Activated T-cell treated with anti-CD3 and anti-CD28 coated beads, Interleukin-2, amount 50 U/mL, for 72 hours (primary cell): Measurements from ENCODE around the gene JDP2. TPM values are rescaled to one million over a fixed set of nuclear protein-coding genes. Genes with fewer than 3 reads are reported as not detected.

ENCODE experiments used
- ATAC-seq, 2 donors: fragments of 150-1000 bp; cut with Tn5 transposase; replicated peaks in 1 of 2; 2 replicates each; pipeline ENCODE4 v1.10.0; 2021; ENCODE audit warnings: moderate library complexity in 2 of 2, mild to moderate bottlenecking in 1 of 2
- DNase-seq, 2 donors: peaks; one replicate each; pipeline ENCODE4 v3.0.0; 2021 to 2022; ENCODE audit warnings: mixed read lengths in 1 of 2
- H3K27ac Mint-ChIP-seq: one replicate; pipeline ENCODE4 v1.8.0; 2022; ENCODE audit warnings: mild to moderate bottlenecking, moderate library complexity, mixed read lengths
- H3K27me3 Mint-ChIP-seq: one replicate; pipeline ENCODE4 v1.8.0; 2022; ENCODE audit warnings: low read depth, mixed read lengths
- H3K36me3 Mint-ChIP-seq, 2 donors: one replicate each; pipeline ENCODE4 v1.8.0; 2022; ENCODE audit warnings: mixed read lengths in 2 of 2, mild to moderate bottlenecking in 1 of 2; ENCODE audit not compliant: insufficient read depth in 2 of 2
- H3K4me1 Mint-ChIP-seq: one replicate; pipeline ENCODE4 v1.8.0; 2022; ENCODE audit warnings: low read depth, mixed read lengths
- H3K4me3 Mint-ChIP-seq, 2 donors: one replicate each; pipeline ENCODE4 v1.8.0; 2022; ENCODE audit warnings: mild to moderate bottlenecking in 2 of 2, mixed read lengths in 2 of 2, moderate library complexity in 2 of 2
- H3K9me3 Mint-ChIP-seq, 2 donors: one replicate each; pipeline ENCODE4 v1.8.0; 2022; ENCODE audit warnings: mixed read lengths in 2 of 2
- total RNA-seq, 2 donors: library from RNA; stranded (reverse); gene quantifications; one replicate each; pipeline ENCODE4 v1.2.3, GENCODE V29; 2022

The JDP2 gene
- total RNA-seq, 2 donors from 2014 or later = 6.3 to 6.8 TPM

DNA sequence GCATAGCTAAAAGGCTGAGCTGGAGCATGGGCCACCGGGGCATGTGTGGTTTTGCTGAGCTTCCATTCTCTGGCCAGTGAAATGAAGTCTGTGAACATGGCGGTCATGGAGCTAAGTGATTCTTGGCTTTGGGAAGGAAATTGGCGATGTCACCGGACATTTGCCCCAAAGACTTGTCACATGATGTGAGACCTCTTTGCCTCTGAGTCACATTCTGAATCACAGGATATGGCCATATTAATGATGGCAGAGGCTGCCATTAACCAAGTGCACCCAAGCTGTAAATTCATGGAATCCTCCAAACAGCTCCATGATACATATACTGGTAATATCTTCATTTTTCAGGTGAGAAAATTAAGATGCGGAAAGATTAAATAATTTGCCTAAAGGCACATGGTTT, 67.1 kb downstream of the JDP2 start:
- DNase-seq (no peak), ATAC-seq (no peak)
- Mint-ChIP-seq H3K4me3 (peak overlapping the region; percentile 9 to 80), H3K9me3 (peaks cover 0 to 7% of the 10 kb centered on the region in 2 donors), H3K27ac (peak overlapping the region; percentile 90), H3K36me3 (peaks cover 2% of the 10 kb centered on the region in 2 donors), H3K4me1 (peaks cover 90% of the 10 kb centered on the region), H3K27me3 (no peaks in the 10 kb centered on the region)

DNA sequence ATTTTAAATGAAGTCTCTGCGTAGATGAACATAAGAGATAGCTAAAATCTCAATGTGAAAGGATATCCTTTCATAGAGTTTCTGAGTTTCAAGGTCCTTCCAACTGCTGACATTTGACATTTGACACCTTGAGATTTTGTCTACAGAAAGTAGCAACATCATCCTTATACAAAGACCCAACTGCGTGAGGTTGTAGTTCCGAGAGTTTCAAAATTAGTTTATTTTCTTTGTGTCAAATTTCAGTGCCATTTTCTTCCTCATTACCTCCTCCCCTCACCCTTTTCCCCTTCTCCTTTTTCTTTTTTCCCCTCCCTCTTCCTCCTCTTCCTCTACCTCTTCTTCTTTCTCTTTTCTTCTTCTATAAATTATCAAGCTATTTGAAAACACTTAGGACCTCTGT, 67.6 kb downstream of the JDP2 start:
- peaks cover 2% of the 10 kb centered on the region in 2 donors for H3K36me3 Mint-ChIP-seq
- no peaks in the 10 kb centered on the region for H3K27me3 Mint-ChIP-seq
- H3K4me3 Mint-ChIP-seq = peak overlapping the region; percentile 9 to 80
- H3K9me3 Mint-ChIP-seq = peaks cover 0 to 7% of the 10 kb centered on the region in 2 donors
- no peak for DNase-seq
- no peak for ATAC-seq
- H3K4me1 Mint-ChIP-seq = peaks cover 88% of the 10 kb centered on the region
- peak overlapping the region; percentile 92 for H3K27ac Mint-ChIP-seq

DNA sequence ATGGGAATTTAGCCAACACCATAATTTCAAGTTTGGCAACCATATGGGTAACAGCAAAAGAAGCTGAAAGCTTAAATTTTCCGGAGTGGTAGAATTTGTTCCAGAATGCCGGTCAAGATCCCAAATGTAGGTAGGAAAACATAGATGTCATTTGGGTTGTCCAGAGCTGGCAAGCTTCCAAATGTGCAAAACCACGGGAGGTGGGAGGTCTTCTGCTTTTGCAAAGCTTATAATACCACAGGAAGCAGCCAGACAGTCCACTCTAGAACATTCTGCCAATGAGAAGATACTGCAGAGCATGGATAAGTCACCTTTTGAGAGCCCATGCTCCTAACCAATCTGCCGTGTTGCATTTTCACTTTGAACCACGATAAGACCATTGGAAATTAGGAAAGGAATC, 68.1 kb downstream of the JDP2 start:
- Mint-ChIP-seq H3K9me3 (peaks cover 0 to 4% of the 10 kb centered on the region in 2 donors), H3K27me3 (no peaks in the 10 kb centered on the region), H3K4me1 (peaks cover 88% of the 10 kb centered on the region), H3K36me3 (peaks cover 0 to 2% of the 10 kb centered on the region in 2 donors), H3K27ac (peak overlapping the region; percentile 92), H3K4me3 (peak overlapping the region; percentile 9 to 80)
- DNase-seq (no peak), ATAC-seq (no peak)

DNA sequence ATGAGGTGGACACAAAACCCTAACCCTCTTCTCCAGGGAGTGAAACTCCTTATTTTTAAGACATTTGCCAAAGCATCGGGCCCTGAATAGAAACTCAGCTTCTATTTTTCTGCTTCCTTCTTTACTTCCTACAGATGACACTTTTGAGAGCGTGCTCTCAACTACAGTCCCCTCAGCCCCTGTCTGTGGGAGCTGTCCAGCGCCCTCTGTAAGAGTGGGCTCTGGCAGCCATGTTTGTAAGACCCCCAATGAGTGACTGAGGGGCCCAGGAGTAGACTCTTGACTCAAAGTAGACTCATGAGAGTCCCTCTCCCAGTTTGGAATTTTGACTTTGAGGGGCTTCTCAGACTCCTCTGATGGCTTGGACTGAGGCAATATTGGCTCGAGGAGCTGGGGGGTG, 68.9 kb downstream of the JDP2 start:
- peaks cover 0 to 4% of the 10 kb centered on the region in 2 donors for H3K9me3 Mint-ChIP-seq
- ATAC-seq (no peak), DNase-seq (no peak)
- peaks cover 0 to 2% of the 10 kb centered on the region in 2 donors for H3K36me3 Mint-ChIP-seq
- H3K27ac Mint-ChIP-seq = peak overlapping the region; percentile 96
- no peaks in the 10 kb centered on the region for H3K27me3 Mint-ChIP-seq
- H3K4me1 Mint-ChIP-seq = peaks cover 82% of the 10 kb centered on the region
- peak overlapping the region; percentile 86 to 87 for H3K4me3 Mint-ChIP-seq

DNA sequence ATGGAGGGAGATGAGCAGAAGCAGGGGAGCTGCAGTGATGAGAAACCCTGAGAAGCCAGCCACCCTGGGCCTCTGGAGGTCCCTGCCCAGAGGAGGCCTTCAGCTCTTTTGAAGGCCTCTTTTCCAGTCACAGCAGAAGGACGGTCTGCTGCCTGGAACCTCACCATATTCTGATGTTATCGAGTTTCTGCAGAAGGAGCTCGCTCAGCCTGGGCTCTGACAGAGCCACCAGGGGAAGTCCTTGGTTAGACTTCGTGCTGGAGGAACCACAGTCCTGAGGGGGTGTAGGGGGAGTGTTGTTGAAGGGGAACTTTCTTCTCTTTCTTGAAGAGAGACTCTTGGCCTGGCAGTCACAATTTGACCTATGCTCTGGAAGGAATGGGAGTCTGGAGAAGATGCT, 69.4 kb downstream of the JDP2 start:
- ATAC-seq (peak; percentile 85 to 89), DNase-seq (peak; percentile 73 to 81)
- Mint-ChIP-seq H3K4me3 (peak overlapping the region; percentile 86 to 87), H3K27me3 (no peaks in the 10 kb centered on the region), H3K4me1 (peaks cover 77% of the 10 kb centered on the region), H3K9me3 (peaks cover 0 to 4% of the 10 kb centered on the region in 2 donors), H3K27ac (peak overlapping the region; percentile 96), H3K36me3 (peaks cover 0 to 2% of the 10 kb centered on the region in 2 donors)

DNA sequence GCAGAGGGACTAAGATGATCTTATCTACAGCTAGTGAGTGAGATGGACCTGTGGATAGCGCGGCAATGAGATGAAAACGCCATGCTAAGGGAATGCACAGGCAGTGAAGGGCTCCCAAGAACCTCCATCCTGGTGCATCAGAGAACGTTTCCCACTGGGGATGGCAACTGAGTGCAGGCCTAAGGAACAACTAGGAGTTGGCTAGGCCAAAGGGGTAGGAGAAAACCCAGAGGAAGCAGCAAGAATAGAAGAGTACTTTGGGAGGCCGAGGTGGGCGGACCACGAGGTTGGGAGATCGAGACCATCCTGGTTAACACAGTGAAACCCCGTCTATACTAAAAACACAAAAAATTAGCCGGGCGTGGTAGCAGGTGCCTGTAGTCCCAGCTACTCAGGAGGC, 69.9 kb downstream of the JDP2 start:
- ATAC-seq = peak; percentile 27 to 30
- H3K4me1 Mint-ChIP-seq = peaks cover 72% of the 10 kb centered on the region
- H3K4me3 Mint-ChIP-seq = peak overlapping the region; percentile 86 to 87

DNA sequence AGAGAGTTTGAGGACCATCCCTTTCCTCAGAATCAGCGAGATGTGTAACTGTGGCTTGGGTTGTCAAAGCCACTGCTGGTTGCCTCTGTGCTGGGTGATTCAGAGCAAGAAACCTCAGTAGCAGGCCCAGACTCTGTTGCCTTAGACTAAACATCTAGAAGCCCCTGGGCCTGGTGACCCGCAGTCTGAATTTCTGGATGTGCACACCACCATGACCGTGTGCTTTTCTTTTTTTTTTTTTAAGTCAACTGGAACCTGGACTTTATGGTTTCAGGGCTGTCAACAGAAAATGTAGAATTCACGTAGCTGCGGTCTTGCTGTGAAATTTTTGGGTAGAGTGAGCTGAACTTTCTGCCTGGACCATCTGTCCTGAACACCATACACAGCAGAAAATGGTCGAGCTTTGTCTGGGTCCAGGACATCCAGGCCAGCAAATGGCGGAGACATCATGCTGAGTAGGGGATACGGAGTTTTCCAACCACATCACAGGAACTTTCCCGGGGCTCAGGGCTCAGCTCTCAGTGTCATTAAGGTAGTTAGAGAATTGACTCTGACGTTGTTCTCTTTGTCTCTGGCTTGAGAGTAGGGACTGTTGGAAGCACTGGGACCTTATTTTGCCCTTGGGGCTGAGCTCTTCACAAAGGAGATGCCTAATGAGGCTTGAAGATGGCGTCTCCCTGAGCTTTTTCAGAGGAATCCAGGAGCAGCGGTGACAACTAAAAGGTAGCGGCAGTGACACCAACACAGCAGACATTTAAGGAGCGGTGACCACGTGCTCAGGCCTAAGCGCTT, 71.5 kb downstream of the JDP2 start:
- DNase-seq = peak; percentile 63 to 74
- peak overlapping the region; percentile 92 for H3K27ac Mint-ChIP-seq
- H3K4me1 Mint-ChIP-seq = peaks cover 62% of the 10 kb centered on the region
- H3K36me3 Mint-ChIP-seq = peaks cover 0 to 2% of the 10 kb centered on the region in 2 donors
- peak overlapping the region; percentile 63 to 87 for H3K4me3 Mint-ChIP-seq
- H3K9me3 Mint-ChIP-seq = peaks cover 2 to 4% of the 10 kb centered on the region in 2 donors
- H3K27me3 Mint-ChIP-seq = no peaks in the 10 kb centered on the region
- ATAC-seq = peak; percentile 79 to 82

More for the DNA sequence above, 69.9 kb downstream of the JDP2 start:
- DNase-seq = no peak
- Mint-ChIP-seq H3K27ac (peak overlapping the region; percentile 96), H3K27me3 (no peaks in the 10 kb centered on the region), H3K36me3 (peaks cover 0 to 2% of the 10 kb centered on the region in 2 donors), H3K9me3 (peaks cover 0 to 4% of the 10 kb centered on the region in 2 donors)

DNA sequence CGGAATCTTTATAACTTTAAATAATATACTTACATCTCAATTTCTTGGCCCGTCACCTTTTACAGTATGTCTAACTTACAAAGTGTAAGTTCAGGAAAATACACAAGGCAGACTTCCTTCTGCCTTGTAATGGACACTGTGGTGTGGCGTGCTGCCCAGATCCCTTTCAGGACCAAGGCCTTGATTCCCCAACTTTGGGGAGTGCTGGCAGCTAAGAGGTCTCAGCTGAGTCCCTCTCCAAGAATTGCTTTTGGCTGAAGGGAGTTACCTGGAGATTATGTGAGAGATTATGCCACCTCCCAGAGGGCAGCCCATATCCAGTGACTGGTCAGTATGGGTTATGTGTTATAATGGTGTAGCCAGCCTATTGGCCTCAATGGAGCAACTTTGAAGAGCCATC, 73.3 kb downstream of the JDP2 start:
- ATAC-seq (no peak), DNase-seq (no peak)
- Mint-ChIP-seq H3K36me3 (peaks cover 2 to 4% of the 10 kb centered on the region in 2 donors), H3K9me3 (peaks cover 2 to 5% of the 10 kb centered on the region in 2 donors), H3K27me3 (no peaks in the 10 kb centered on the region), H3K4me1 (peaks cover 44% of the 10 kb centered on the region), H3K27ac (no peak overlapping the region), H3K4me3 (no peak overlapping the region)

DNA sequence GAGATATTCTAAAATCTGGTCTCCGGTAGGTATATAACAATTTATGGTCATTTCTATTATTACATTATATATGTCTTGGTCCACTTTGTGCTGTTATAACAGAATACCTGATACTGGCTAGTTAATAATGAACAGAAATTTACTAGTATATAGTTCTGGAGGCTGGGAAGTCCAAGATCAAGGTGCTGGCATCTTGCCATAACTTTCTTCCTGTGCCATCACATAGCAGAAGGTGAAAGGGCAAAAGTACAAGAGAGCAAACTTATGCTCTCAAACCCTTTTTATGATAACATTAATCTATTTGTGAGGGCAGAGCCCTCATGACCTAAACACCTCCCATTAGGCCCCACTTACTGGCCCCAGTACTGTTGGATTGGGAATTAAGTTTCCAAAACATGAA, 76.6 kb downstream of the JDP2 start:
- Mint-ChIP-seq H3K9me3 (peaks cover 6 to 8% of the 10 kb centered on the region in 2 donors), H3K36me3 (peaks cover 8 to 18% of the 10 kb centered on the region in 2 donors), H3K4me1 (peaks cover 11% of the 10 kb centered on the region), H3K27ac (no peak overlapping the region), H3K27me3 (no peaks in the 10 kb centered on the region), H3K4me3 (no peak overlapping the region)
- ATAC-seq (no peak), DNase-seq (no peak)

DNA sequence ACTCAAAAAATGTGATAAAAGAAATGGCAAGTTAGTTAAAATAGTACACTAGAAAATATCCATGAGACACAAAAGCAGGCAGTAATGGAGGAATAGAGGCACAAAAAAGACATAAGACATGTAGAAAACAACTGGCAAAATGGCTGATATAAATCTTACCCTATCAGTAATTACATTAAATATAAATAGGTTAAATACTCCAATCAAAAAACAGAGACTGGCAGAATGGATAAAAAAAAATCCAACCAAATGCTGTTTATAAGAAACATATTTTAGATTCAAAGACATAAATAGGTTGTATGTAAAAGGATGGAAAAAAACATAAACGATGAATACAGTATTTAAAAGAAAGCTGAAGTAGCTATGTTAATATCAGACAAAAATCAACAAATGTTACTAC, 79.1 kb downstream of the JDP2 start:
- Mint-ChIP-seq H3K27me3 (no peaks in the 10 kb centered on the region), H3K36me3 (peaks cover 14 to 34% of the 10 kb centered on the region in 2 donors)
- DNase-seq = no peak

DNA sequence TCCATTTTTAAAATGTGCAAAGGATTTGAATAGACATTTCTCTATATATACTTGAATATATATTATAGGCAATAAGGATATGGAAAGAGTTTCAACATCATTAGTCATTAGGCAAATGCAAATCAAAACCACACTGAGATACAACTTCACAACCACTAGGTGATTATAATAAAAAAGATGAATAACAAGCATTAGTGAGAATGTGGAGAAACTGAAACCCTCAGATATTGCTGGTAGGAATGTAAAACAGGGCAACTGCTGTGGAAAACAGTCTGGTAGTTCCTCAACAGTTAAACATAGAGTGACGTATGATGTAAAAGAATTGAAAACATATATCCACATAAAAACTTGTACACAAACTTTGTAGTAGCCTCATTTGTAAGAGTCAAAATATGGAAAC, 82.7 kb downstream of the JDP2 start:
- peaks cover 47% of the 10 kb centered on the region for H3K4me1 Mint-ChIP-seq
- ATAC-seq = peak in 1 of 2 donors; percentile 43
- H3K27me3 Mint-ChIP-seq = no peaks in the 10 kb centered on the region

More for the DNA sequence above, 79.1 kb downstream of the JDP2 start:
- no peak for ATAC-seq
- H3K4me3 Mint-ChIP-seq = no peak overlapping the region
- peaks cover 12 to 14% of the 10 kb centered on the region in 2 donors for H3K9me3 Mint-ChIP-seq
- peaks cover 22% of the 10 kb centered on the region for H3K4me1 Mint-ChIP-seq
- H3K27ac Mint-ChIP-seq = no peak overlapping the region

DNA sequence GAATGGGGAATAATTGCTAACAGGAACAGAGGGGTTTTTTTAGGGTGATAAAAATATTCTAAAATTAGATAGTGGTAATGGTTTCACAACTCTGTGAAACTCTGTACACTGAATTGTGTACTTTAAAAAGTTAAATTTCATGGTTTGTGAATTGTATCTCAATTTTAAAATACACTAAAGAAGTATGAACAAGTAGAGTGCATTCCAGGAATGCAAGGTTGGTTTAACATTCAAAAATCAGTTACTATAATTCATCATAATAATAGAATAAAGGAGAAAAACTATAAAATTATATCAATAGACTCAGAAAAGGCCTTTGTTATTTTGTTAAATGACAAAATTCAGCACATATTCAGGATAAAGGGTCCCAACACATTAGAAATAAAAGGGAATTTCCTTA, 83.4 kb downstream of the JDP2 start:
- DNase-seq = no peak
- H3K4me1 Mint-ChIP-seq = peaks cover 53% of the 10 kb centered on the region
- no peak for ATAC-seq
- peak overlapping the region; percentile 86 for H3K27ac Mint-ChIP-seq
- H3K27me3 Mint-ChIP-seq = no peaks in the 10 kb centered on the region
- H3K36me3 Mint-ChIP-seq = peaks cover 16 to 38% of the 10 kb centered on the region in 2 donors
- H3K4me3 Mint-ChIP-seq = no peak overlapping the region
- peaks cover 13 to 14% of the 10 kb centered on the region in 2 donors for H3K9me3 Mint-ChIP-seq

More for the DNA sequence above, 82.7 kb downstream of the JDP2 start:
- Mint-ChIP-seq H3K9me3 (peaks cover 13 to 19% of the 10 kb centered on the region in 2 donors), H3K36me3 (peaks cover 18 to 43% of the 10 kb centered on the region in 2 donors), H3K4me3 (no peak overlapping the region), H3K27ac (peak overlapping the region; percentile 86)
- DNase-seq = no peak

DNA sequence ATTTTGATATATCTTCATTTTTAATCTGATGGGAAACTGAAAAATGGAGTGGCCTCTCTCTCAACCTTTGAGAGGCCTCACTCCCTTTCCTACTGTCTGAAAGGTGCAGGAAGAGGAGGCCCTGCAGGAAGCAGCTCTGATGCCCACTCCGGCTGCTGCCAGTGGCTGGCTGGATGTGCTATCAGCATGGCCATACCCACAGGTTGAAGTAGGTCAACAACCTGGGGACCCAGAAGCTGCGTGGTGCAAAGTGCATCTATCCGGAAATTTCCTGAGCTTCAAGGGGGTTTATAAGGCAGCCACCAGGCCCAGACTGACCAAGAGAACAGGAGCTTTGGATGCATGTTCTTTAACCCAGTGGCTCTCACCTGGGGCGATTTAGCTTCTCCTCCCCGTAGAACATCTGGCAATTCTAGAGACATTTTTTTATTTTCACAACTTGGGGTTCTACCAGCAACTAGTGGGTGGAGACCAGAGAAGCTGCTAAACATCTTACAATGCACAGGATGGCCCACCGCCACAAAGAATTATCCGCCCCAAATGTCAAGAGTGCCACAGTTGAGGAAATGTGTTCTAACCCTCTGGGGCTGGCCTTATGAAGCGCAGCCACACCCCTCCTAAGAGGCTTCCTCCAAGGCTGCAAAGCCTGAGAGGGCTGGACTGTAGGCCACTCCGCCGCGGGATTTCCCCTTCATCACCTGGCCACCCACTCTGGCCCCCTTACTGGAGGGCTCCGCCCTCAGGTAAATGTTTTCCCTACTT, 86.3 kb downstream of the JDP2 start:
- DNase-seq = no peak
- Mint-ChIP-seq H3K4me1 (peaks cover 73% of the 10 kb centered on the region), H3K27ac (peak overlapping the region; percentile 93), H3K27me3 (no peaks in the 10 kb centered on the region), H3K4me3 (peak overlapping the region in 1 of 2 donors; percentile 91), H3K36me3 (peaks cover 10 to 25% of the 10 kb centered on the region in 2 donors), H3K9me3 (peaks cover 9 to 12% of the 10 kb centered on the region in 2 donors)
- peak; percentile 26 to 31 for ATAC-seq
